HG03159 (cell line): ENCODE data around the gene SLC24A2.
"Not testable (repeated sequence)": the region's sequence is repeated elsewhere in the genome, so short reads cannot be mapped to it uniquely, and the experiment has no call there.

Experiments used
- ATAC-seq: cut with Tn5 transposase; IDR thresholded peaks from one replicate; pipeline ENCODE4 v1.9.1; 2021; ENCODE audit warnings: mild to moderate bottlenecking, moderate library complexity; ENCODE audit not compliant: unreplicated experiment

Gene SLC24A2

GRCh38 chr9:19788614-19789271 is at the start of gene SLC24A2:
Gene SLC24A2, minus strand, starts transcription at chr9:19789037.
- ATAC-seq: no peak

GRCh38 chr9:19833331-19833730 is 44.5 kb upstream of the SLC24A2 start:
- not testable (repeated sequence) for ATAC-seq

- ATAC-seq: no peak
These were observed 42.0 kb upstream of the SLC24A2 start for GRCh38 chr9:19830796-19831195.

- no peak for ATAC-seq
These were observed 39.8 kb upstream of the SLC24A2 start for GRCh38 chr9:19828576-19829109.

GRCh38 chr9:19816769-19817168 is 27.9 kb upstream of the SLC24A2 start:
- ATAC-seq: no peak

GRCh38 chr9:19812194-19812593 is 23.4 kb upstream of the SLC24A2 start:
- no peak for ATAC-seq

- no peak for ATAC-seq
These were observed 20.8 kb upstream of the SLC24A2 start for GRCh38 chr9:19809422-19810269.

GRCh38 chr9:19807182-19807892 is 18.5 kb upstream of the SLC24A2 start:
- ATAC-seq: no peak

GRCh38 chr9:19804431-19804830 is 15.6 kb upstream of the SLC24A2 start:
- no peak for ATAC-seq

- no peak for ATAC-seq
These were observed 12.0 kb upstream of the SLC24A2 start for GRCh38 chr9:19800884-19801283.

- ATAC-seq: no peak
These were observed 10.9 kb upstream of the SLC24A2 start for GRCh38 chr9:19799784-19800183.

- no peak for ATAC-seq
These were observed 685 bp downstream of the SLC24A2 start for GRCh38 chr9:19788152-19788551.

- ATAC-seq: no peak
These were observed 1.2 kb downstream of the SLC24A2 start for GRCh38 chr9:19787672-19788071.

GRCh38 chr9:19785230-19785629 is 3.6 kb downstream of the SLC24A2 start:
- ATAC-seq: no peak

- no peak for ATAC-seq
These were observed 4.7 kb downstream of the SLC24A2 start for GRCh38 chr9:19784136-19784535.

- ATAC-seq: no peak
These were observed 5.3 kb downstream of the SLC24A2 start for GRCh38 chr9:19783500-19783899.

GRCh38 chr9:19782005-19782404 is 6.8 kb downstream of the SLC24A2 start:
- no peak for ATAC-seq

GRCh38 chr9:19781240-19781639 is 7.6 kb downstream of the SLC24A2 start:
- no peak for ATAC-seq

GRCh38 chr9:19771446-19771845 is 17.4 kb downstream of the SLC24A2 start:
- ATAC-seq: no peak

GRCh38 chr9:19770973-19771372 is 17.9 kb downstream of the SLC24A2 start:
- ATAC-seq: no peak

- ATAC-seq: no peak
These were observed 19.6 kb downstream of the SLC24A2 start for GRCh38 chr9:19769213-19769612.
